Peyer's patch (tissue), 4 donors: Measurements from ENCODE around the gene TRAF3. TPM values are rescaled to one million over a fixed set of nuclear protein-coding genes. Genes with fewer than 3 reads are reported as not detected.
A peak's percentile ranks its signal among the peaks of the same experiment; 100 is the strongest.

Experiments
- DNase-seq, 3 donors: peaks; one replicate each; pipeline ENCODE4 v3.0.0-alpha.2; 2017 to 2019
- H3K27ac ChIP-seq, 4 donors: fragments of 200-600 bp; sonication (generic); one replicate each; pipeline ENCODE4 v1.5.1; 2016 to 2019
- H3K27me3 ChIP-seq, 2 donors: fragments of 200-600 bp; sonication (generic); one replicate each; pipeline ENCODE4 v1.5.1; 2019
- H3K36me3 ChIP-seq, 3 donors: fragments of 200-600 bp; sonication (generic); one replicate each; pipeline ENCODE4 v1.5.1; 2016 to 2019
- H3K4me1 ChIP-seq, 4 donors: fragments of 200-600 bp; sonication (generic); one replicate each; pipeline ENCODE4 v1.5.1; 2016 to 2019
- H3K4me3 ChIP-seq, 4 donors: fragments of 200-600 bp; sonication (generic); 1 replicate in 3 of 4; 2 replicates in 1 of 4; pipeline ENCODE4 v1.5.1; 2016 to 2019; ENCODE audit warnings: mild to moderate bottlenecking in 1 of 4
- H3K9me3 ChIP-seq, 4 donors: fragments of 200-600 bp; sonication (generic); one replicate each; pipeline ENCODE4 v1.5.1; 2016 to 2019; ENCODE audit warnings: mild to moderate bottlenecking in 1 of 4
- CTCF ChIP-seq, 6 experiments: fragments of 450-650 bp in 4 of 6; fragments of 200-600 bp in 2 of 6; sonication (generic) in 1 of 6; IDR thresholded peaks; one replicate each; pipeline ENCODE4 v1.5.1; 2017 to 2019; ENCODE audit warnings: antibody characterized with exemption in 6 of 6, mild to moderate bottlenecking in 3 of 6, moderate library complexity in 1 of 6
- POLR2A ChIP-seq, 2 donors: fragments of 450-650 bp; IDR thresholded peaks; one replicate each; pipeline ENCODE4 v1.5.1; 2017; ENCODE audit warnings: antibody characterized with exemption in 2 of 2, mild to moderate bottlenecking in 2 of 2, moderate library complexity in 2 of 2
- total RNA-seq, 4 donors: library from RNA; depleted of rRNA; stranded (reverse); fragments of >200 nt; gene quantifications; one replicate each; pipeline ENCODE4 v1.1.0, GENCODE V29; 2016

The TRAF3 gene
- total RNA-seq, 4 donors from 2014 or later: 31.7 to 47.8 (median 41.8) TPM

GRCh38 chr14:102737402-102738372, 39.6 kb upstream of the TRAF3 start:
- H3K36me3 ChIP-seq: peaks cover 0 to 20% (median 0%) of the 10 kb centered on the region in 3 donors
- TF ChIP-seq POLR2A (IDR thresholded peaks at IDR 0.05) (no peak), CTCF (IDR thresholded peaks at IDR 0.05) (no peak)
- H3K27me3 ChIP-seq: no peaks in the 10 kb centered on the region
- H3K4me1 ChIP-seq: no peaks in the 10 kb centered on the region
- H3K27ac ChIP-seq: no peak overlapping the region
- H3K4me3 ChIP-seq: no peak overlapping the region
- peak in 1 of 3 donors; percentile 43 for DNase-seq
- peaks cover 0 to 10% (median 0%) of the 10 kb centered on the region in 4 donors for H3K9me3 ChIP-seq

- H3K4me1 ChIP-seq: no peaks in the 10 kb centered on the region
- H3K4me3 ChIP-seq: no peak overlapping the region
- H3K27me3 ChIP-seq: no peaks in the 10 kb centered on the region
- H3K36me3 ChIP-seq: peaks cover 0 to 16% (median 0%) of the 10 kb centered on the region in 3 donors
- TF ChIP-seq CTCF (IDR thresholded peaks at IDR 0.05) (no peak), POLR2A (IDR thresholded peaks at IDR 0.05) (no peak)
- H3K27ac ChIP-seq: no peak overlapping the region
- H3K9me3 ChIP-seq: peaks cover 0 to 10% (median 0%) of the 10 kb centered on the region in 4 donors
- peak in 1 of 3 donors; percentile 41 for DNase-seq
Observed at GRCh38 chr14:102738373-102739189, 38.7 kb upstream of the TRAF3 start.

- H3K27ac ChIP-seq: no peak overlapping the region
- TF ChIP-seq CTCF (IDR thresholded peaks at IDR 0.05) (no peak), POLR2A (IDR thresholded peaks at IDR 0.05) (no peak)
- H3K4me3 ChIP-seq: no peak overlapping the region
Observed at GRCh38 chr14:102739190-102739469, 38.1 kb upstream of the TRAF3 start.

GRCh38 chr14:102746634-102747438, 30.4 kb upstream of the TRAF3 start:
- H3K9me3 ChIP-seq: no peaks in the 10 kb centered on the region
- no peaks in the 10 kb centered on the region for H3K27me3 ChIP-seq
- no peak for DNase-seq
- H3K4me1 ChIP-seq: no peaks in the 10 kb centered on the region
- no peak overlapping the region for H3K27ac ChIP-seq
- no peak for TF ChIP-seq POLR2A (IDR thresholded peaks at IDR 0.05)
- TF ChIP-seq CTCF (IDR thresholded peaks at IDR 0.05): no peak
- peaks cover 0 to 9% (median 0%) of the 10 kb centered on the region in 3 donors for H3K36me3 ChIP-seq
- no peak overlapping the region for H3K4me3 ChIP-seq

More at GRCh38 chr14:102739190-102739469, 38.1 kb upstream of the TRAF3 start:
- DNase-seq: no peak
- no peaks in the 10 kb centered on the region for H3K4me1 ChIP-seq
- H3K27me3 ChIP-seq: no peaks in the 10 kb centered on the region
- peaks cover 0 to 11% (median 0%) of the 10 kb centered on the region in 3 donors for H3K36me3 ChIP-seq
- peaks cover 0 to 10% (median 0%) of the 10 kb centered on the region in 4 donors for H3K9me3 ChIP-seq

GRCh38 chr14:102748806-102749205, 28.4 kb upstream of the TRAF3 start:
- Histone ChIP-seq H3K36me3 (peaks cover 0 to 9% (median 0%) of the 10 kb centered on the region in 3 donors), H3K27ac (no peak overlapping the region), H3K9me3 (no peaks in the 10 kb centered on the region), H3K4me1 (no peaks in the 10 kb centered on the region), H3K4me3 (no peak overlapping the region), H3K27me3 (no peaks in the 10 kb centered on the region)
- DNase-seq: no peak
- TF ChIP-seq CTCF (IDR thresholded peaks at IDR 0.05): no peak
- TF ChIP-seq POLR2A (IDR thresholded peaks at IDR 0.05): no peak
